Measurements from ENCODE around the gene LBHD1.

The LBHD1 gene

DNA sequence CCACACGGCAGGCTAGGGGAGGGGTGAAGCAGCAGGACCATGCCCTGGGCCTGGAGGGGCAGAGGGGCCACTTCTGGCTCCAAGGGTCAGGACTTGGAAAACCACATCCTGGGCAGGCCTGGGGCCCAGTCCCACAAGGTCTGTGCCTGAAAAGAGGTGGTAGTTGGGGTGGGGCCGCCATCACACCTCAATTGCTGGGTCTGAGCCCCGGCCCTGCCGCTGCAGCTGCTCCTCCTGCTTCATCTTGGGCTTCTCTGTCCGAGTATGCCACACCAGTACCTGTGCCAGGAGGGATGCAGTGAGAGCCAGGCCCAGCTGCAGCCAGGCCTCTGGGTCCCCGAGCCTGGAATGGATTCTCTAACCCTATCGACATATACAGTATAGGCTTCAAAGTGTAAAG, 56.5 kb downstream of the LBHD1 start:
- DNase-seq (ENCODE audit: low read depth): no peak

DNA sequence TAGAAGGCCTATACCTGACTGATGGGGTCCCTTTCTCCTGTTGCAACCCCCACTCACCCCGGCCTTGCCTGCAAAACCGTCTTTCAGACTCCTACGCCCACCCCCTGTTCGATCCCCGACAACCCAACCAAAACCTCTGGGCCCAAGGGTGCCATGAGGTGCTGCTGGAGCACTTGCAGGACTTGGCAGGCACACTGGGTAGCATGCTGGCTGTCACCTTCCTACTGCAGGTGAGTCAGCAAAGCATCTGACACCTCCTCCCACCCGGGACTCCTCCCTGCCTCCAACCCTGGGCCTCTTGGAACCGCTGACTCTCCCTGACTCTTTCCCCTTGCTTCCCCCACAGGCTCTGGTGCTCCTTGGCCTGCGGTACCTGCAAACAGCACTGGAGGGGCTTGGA, 57.8 kb downstream of the LBHD1 start:
- DNase-seq (ENCODE audit: low read depth): no peak

DNA sequence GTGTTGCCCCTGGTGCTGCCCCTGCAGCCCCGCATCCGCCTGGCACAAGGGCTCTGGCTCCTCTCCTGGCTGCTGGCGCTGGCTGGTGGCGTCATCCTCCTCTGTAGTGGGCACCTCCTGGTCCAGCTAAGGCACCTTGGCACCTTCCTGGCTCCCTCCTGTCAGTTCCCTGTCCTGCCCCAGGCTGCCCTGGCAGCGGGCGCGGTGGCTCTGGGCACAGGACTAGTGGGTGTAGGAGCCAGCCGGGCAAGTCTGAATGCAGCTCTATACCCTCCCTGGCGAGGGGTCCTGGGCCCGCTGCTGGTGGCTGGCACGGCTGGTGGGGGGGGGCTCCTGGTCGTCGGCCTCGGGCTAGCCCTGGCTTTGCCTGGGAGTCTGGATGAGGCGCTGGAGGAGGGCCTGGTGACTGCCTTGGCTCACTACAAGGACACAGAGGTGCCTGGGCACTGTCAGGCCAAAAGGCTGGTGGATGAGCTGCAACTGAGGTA, 58.7 kb downstream of the LBHD1 start:
- DNase-seq (ENCODE audit: low read depth): no peak
